Stimulated activated CD8-positive, alpha-beta memory T cell treated with anti-CD3 and anti-CD28 coated beads, Interleukin-7, amount 100 ng/mL, for 24 hours (primary cell): ENCODE results near the gene BRF1.
"Not testable (repeated sequence)": the region's sequence is repeated elsewhere in the genome, so short reads cannot be mapped to it uniquely, and the experiment has no call there.

Source experiments
- DNase-seq: peaks from one replicate; pipeline ENCODE4 v3.0.0-alpha.2; 2020; ENCODE audit warnings: low read depth

The BRF1 gene

DNA sequence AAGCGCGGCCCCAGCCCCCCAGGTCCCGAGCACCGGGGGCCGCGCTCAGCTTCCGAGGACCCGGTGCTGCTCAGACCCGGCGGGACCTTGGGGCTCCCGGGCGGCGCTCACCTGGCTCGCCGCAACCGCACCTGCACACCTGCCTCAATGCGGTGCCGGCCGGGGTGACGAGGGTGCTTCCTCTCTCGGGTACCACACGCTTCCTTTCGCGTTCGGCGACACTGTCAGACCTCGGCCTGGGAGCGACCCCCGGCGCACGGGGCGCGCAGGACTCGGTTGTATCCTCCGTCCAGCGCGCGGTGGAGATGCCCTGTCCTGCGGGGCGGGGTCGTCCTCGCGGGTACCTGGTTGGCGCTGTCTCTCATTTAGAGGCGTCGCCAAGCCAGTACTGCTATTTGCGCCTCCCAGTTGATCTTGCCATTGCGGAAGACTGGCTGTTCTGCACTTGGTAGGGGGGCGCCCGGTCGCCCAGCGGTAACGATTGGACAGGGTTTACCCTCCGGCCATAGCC lies 14.5 kb upstream of the BRF1 start:
- DNase-seq: no peak

DNA sequence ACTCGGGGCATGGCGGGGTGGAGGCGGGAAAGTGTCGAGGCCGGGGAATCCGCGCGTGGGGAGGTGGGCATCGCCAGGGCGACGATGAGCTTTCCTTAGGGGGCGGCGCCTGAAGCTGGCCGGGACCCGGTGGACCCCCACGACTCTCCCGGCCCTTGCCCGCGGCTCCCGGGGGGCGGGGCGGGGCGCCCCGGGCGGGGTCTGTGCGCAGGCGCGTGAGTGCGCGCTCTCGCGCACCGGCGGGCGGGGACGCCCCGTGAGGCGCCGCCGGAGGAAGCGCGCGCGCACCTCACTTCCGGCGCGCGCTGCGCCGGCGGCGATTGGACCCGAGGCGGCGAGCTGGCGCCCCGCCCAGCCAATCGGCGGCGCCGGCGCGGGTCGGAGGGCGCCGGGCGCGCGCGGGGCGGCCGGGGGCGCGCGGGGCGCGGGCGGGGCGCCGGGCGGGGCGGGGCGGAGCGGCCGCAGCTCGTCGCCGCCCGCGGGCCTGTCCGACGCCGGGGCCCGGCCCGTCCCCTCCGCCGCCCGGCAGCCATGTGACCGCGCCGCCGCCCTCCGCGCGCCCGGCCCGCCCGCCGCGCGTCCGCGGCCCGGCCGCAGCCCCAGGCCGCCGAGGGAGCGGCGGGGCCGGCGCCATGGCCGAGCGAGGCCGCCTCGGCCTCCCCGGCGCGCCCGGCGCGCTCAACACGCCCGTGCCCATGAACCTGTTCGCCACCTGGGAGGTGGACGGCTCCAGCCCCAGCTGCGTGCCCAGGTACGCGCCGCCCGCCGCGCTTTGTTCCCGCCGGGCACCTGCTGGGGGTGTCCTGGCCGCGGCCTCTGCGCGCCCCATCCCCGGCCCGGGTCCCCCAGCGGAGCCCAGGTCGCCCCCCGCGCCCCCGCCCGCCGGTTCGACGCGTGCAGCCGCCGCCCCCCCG lies 13.7 kb upstream of the BRF1 start, which contains the start of gene PACS2:
Gene PACS2 (plus strand): TSS at position 462 of the 914 bp plus-strand sequence. CDS start 171 bp downstream, at position 633.
- DNase-seq: peak; percentile 43

DNA sequence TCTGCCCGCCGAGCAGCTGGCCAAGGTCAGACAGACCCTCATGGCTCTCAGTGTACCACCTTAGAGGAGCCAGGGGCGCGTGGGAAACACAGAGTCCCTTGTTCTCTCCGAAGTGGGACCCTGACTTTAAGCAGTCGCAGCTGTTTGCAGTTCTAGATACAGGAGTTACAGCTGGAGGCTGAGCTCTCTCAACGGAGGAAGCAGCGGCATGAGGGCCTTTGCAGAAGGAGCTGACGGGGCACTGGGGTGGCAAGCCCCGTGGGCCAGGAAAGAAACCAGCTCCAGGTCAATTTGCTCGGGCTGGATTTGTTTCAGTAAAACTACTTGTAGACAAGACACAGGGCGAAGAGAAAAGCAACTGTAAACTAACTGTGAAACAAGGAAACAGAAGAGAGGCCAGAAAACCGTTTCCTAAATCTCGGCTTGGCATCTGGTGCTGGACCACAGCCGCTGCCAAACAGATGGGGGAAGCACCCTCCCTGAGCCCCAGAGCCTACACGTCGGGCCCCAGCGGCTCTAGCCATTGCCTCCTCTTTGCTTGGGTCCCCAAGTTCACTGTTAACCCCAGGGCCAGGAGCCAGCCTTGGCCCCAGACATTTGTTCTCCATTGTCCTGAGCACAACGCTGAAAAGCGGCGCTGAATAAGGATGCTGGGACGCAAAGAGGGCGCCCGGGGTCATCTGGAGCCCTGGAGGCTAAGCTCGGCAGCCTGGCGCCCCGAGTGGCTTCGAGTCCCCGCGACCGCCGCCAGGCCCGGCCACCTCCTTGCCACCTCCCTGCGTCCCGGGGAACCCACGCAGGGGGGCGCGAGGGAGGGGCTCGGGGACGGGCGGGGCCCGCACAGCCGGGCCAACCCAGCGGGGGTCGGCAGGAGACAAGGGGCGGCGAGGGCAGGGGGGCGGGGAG lies 12.8 kb upstream of the BRF1 start:
- no peak for DNase-seq

DNA sequence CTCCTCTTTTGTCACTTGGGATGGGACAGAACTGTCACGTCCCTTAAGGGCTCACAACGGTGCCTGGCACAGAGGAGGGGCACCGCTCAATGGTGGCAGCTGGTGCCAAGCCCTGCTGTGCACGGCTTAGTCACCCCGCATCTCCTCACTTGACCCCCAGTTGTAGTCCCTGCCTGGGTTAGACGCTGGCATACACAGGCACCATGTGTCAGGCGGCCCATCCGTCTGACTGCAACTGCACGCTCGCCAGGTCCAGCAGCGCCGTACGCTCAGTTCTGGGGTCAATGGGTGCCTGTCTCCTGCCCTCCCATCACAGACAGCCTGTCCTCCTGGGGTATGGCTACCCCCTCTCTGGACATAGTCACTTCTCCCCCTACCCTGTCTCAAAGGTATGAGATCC lies 12.2 kb upstream of the BRF1 start:
- no peak for DNase-seq

DNA sequence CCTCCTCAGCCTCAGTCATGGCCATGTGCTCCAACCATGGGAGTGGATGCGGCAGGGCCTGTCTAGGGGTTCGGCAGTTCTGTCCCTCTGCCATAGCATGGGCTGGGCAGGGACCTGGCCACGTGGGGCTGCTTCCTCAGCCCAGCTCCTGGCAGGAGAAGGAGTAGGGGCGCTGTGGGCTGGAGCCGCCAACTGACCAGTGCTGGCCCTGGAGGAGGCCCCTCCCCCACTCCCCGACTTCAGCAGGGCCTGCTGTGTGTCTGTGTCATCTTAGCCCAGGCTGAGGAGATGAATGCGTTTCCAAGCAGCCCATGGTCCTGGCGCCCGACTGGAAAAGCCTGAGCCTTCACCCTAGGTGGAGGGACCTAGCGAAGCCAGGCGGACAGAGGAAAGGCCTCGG lies 11.0 kb upstream of the BRF1 start:
- DNase-seq: no peak

DNA sequence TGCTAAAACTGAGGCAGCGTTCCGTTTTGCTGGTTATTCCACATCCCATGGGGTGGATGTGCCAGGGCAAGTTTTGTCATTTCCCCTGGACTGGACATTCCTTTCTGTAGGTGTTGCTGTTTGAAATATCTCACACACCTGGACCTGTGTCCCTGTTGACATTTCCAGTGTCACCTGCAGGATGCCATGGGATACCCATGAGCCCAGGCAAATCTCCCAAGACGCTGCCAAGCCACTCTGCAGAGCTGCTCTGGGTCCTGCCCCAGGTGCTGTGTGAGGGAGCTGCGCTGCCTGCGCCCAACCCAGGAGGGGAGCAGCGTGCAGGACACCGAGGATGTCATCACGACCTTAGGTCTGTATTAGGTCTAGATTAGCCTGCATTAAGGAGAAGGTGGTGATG lies 8.6 kb upstream of the BRF1 start:
- no peak for DNase-seq

- DNase-seq: no peak
These were observed 6.4 kb upstream of the BRF1 start for GRCh38 chr14:105307052-105307727.

DNA sequence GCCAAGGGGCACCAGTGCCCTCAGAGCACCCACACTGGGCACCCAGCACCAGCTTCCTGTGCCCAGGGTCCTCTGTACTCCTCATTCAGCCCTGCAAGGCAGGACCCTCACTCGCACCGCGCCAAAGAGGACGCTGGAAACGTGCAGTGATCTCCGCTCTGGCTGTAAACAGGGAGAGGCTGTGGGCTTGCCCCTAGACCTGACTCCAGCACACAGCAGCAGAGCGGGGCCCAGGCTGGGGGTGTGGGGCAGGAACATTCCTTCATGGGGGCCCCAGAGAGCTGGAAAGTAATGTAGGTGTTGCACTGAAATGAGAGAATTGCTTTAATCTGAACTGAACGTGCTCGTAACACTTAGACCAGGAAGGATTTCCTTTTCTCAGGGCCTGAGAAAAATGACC lies 5.0 kb upstream of the BRF1 start:
- no peak for DNase-seq

- no peak for DNase-seq
These were observed 4.5 kb upstream of the BRF1 start for GRCh38 chr14:105305345-105305744.

- DNase-seq: no peak
These were observed 3.8 kb upstream of the BRF1 start for GRCh38 chr14:105304565-105304964.

- DNase-seq: no peak
These were observed 3.1 kb upstream of the BRF1 start for GRCh38 chr14:105303949-105304348.

GRCh38 chr14:105301915-105302249 lies 1.1 kb upstream of the BRF1 start:
- not testable (repeated sequence) for DNase-seq

DNA sequence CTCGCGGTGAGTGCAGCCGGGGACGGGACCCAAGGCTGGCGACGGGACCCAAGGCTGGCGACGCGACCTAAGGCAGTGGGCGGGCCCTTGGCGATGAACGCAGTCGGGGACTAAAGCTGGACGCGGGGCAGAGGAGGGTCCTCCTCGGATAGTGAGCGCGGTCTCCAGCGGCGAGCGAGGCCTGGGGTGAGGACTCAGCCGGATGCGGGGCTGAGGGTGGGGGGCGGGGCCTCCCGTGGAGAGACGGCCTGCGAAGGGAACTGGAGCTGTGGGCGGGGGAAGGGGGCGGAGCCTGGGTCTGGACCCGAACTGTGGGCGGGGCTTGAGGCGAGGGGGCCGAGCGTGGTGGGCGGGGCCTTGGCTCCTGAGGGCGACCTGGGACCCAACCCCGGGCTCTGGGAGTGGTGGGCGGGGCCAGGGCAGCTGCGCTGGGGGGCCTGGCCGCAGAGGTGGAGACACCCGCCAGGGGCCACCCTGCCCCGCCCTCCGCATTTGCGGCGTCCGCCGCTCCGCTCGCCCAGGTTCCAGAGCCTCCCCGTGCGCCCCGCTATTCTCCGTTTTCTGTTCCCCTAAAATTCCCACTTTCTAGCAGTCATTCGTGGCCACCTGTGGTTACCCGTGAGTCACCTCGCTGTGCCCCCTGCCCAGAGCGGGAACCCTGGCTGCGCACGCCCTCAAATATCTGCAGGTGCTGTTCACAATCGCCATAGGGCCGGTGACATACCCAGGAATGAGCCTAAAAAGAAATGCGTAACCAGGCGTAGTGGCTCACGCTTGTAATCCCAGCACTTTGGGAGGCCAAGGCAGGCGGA lies 508 bp upstream of the BRF1 start:
- peak; percentile 100 for DNase-seq

- DNase-seq: no peak
These were observed 903 bp downstream of the BRF1 start for GRCh38 chr14:105299654-105300541.

DNA sequence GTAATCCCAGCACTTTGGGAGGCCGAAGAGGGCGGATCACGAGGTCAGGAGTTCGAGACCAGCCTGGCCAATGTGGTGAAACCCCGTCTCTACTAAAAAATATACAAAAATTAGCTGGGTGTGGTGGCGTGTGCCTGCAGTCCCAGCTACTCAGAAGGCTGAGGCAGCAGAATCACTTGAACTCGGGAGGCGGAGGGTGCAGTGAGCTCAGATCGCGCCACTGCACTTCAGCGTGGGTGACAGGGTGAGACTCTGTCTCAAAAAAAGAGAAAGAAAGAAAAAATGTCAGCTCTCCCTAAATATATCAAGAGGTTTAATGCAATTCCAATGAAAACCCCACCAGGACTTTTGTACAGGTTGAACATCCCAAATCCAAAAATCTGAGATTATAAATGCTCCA lies 3.5 kb downstream of the BRF1 start:
- not testable (repeated sequence) for DNase-seq

DNA sequence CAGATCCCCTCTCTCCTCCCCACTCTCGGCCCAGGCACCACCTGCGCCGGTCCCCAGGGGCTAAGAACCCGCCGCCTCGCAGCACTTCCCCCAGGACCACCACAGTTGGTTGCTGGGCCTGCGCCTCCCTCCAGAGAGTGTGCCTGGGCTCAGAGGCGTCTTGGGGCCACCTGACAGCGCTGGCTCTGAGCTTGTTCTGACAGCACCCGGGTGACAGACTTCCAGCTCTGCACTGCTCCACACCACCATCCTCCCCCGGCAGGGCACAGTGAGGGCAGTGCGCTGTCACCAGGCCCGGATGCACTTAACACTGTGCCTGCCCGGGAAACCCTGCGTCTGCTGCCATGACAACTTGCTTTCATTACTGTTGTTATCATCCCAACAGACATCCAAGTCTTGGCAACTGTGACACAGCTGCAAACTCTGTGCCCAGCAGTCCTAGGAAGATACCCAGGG lies 6.6 kb downstream of the BRF1 start:
- DNase-seq: no peak

GRCh38 chr14:105292826-105293711 lies 7.7 kb downstream of the BRF1 start:
- DNase-seq: no peak

DNA sequence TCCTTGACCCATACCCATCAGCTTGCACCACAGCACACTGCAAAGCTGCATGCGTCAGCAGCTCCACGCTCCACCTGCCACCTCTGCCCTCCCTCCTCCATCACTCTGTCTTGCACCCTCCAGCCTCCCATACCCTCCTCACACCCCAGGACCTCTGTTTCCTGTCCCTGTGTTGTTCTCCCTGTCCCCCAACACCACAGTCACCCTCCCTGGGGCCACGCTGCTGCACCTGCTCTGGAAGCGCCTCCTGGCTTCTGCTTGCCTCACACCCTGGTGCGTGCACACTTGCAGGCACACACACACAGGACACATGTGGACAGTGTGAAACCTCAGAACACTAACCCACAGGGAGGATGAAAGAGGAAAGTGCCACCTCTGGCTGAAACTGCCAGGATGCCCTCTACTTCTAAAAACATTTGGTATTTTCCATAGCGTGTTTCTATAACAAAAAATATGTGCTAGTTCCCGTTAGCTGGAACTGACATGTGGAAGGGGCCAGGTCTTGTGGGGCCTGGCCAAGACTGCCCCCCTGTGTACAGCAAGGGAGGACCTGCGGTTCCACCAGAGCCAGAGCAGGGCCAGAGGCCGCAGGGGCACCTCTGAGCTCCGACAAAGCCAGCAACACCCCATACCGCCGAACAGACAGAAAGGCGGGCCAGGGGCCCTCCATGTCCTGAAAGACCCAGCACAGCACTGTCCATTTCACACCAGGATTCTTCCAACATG lies 10.0 kb downstream of the BRF1 start:
- DNase-seq: no peak
